Neuronal stem cell (in vitro differentiated cells): ENCODE data around the gene AGO1.

ENCODE experiments used
- DNase-seq: peaks from one replicate; pipeline ENCODE4 v3.0.0-alpha.2; 2013; ENCODE audit warnings: low spot score
- H2AFZ ChIP-seq: one replicate; pipeline ENCODE4 v1.6.1; 2013; ENCODE audit warnings: mild to moderate bottlenecking, low read length, inconsistent platforms
- H2AK5ac ChIP-seq: 2 replicates; pipeline ENCODE4 v1.6.1; 2013; ENCODE audit warnings: low read depth, mild to moderate bottlenecking, inconsistent platforms, low read length, moderate library complexity, mixed read lengths
- H2BK120ac ChIP-seq: 2 replicates; pipeline ENCODE4 v1.6.1; 2013; ENCODE audit warnings: low read depth, mild to moderate bottlenecking, inconsistent platforms, low read length, moderate library complexity, mixed read lengths
- H2BK12ac ChIP-seq: one replicate; pipeline ENCODE4 v1.6.1; 2013; ENCODE audit warnings: low read length, inconsistent platforms
- H2BK15ac ChIP-seq: 2 replicates; pipeline ENCODE4 v1.6.1; 2013; ENCODE audit warnings: mild to moderate bottlenecking, low read length, inconsistent platforms, mixed read lengths
- H2BK5ac ChIP-seq: one replicate; pipeline ENCODE4 v1.6.1; 2013; ENCODE audit warnings: inconsistent platforms, mild to moderate bottlenecking, low read length, moderate library complexity
- H3K14ac ChIP-seq: one replicate; pipeline ENCODE4 v1.6.1; 2013; ENCODE audit warnings: low read length, inconsistent platforms
- H3K18ac ChIP-seq: 2 replicates; pipeline ENCODE4 v1.6.1; 2013; ENCODE audit warnings: low read length, inconsistent platforms
- H3K23ac ChIP-seq: 2 replicates; pipeline ENCODE4 v1.6.1; 2013; ENCODE audit warnings: low read depth, mild to moderate bottlenecking, mixed read lengths, low read length, inconsistent platforms; ENCODE audit not compliant: poor library complexity
- H3K27ac ChIP-seq: replicated peaks from 3 replicates; pipeline ENCODE4 v1.5.1; 2013; ENCODE audit warnings: low read length, inconsistent platforms
- H3K27me3 ChIP-seq, 3 experiments: 2 replicates each; pipeline ENCODE4 v1.6.1; 2013; ENCODE audit warnings: low read length in 3 of 3, mild to moderate bottlenecking in 2 of 3, inconsistent platforms in 1 of 3, low read depth in 1 of 3, mixed read lengths in 1 of 3, moderate library complexity in 1 of 3; ENCODE audit not compliant: control insufficient read depth in 3 of 3, insufficient read depth in 3 of 3
- H3K36me3 ChIP-seq, 2 donors: replicated peaks in 1 of 2; 2 replicates each; pipeline ENCODE4 v1.6.1; 2013; ENCODE audit warnings: low read length in 2 of 2; ENCODE audit not compliant: control insufficient read depth in 2 of 2, insufficient read depth in 2 of 2
- H3K4ac ChIP-seq: 2 replicates; pipeline ENCODE4 v1.6.1; 2013; ENCODE audit warnings: inconsistent platforms, mild to moderate bottlenecking, low read length, moderate library complexity
- H3K4me1 ChIP-seq, 2 donors: 1 replicate in 1 of 2; 2 replicates in 1 of 2; pipeline ENCODE4 v1.6.1; 2013; ENCODE audit warnings: low read length in 2 of 2, low read depth in 1 of 2; ENCODE audit not compliant: control insufficient read depth in 2 of 2, insufficient read depth in 1 of 2
- H3K4me2 ChIP-seq: one replicate; pipeline ENCODE4 v1.6.1; 2013; ENCODE audit warnings: mild to moderate bottlenecking, low read length, inconsistent platforms; ENCODE audit not compliant: insufficient read depth, poor library complexity, severe bottlenecking
- H3K4me3 ChIP-seq, 2 donors: 2 replicates each; pipeline ENCODE4 v1.5.1; 2013; ENCODE audit warnings: low read length in 2 of 2, mild to moderate bottlenecking in 2 of 2, inconsistent platforms in 1 of 2, moderate library complexity in 1 of 2
- H3K79me1 ChIP-seq: one replicate; pipeline ENCODE4 v1.6.1; 2013; ENCODE audit warnings: low read depth, mild to moderate bottlenecking, inconsistent platforms, low read length, moderate library complexity
- H3K9ac ChIP-seq: one replicate; pipeline ENCODE4 v1.6.1; 2013; ENCODE audit warnings: mild to moderate bottlenecking, low read depth, low read length, inconsistent platforms; ENCODE audit not compliant: poor library complexity
- H3K9me3 ChIP-seq, 2 donors: replicated peaks in 1 of 2; 2 replicates each; pipeline versions ENCODE3 to v1.6.1; 2013; ENCODE audit warnings: low read length in 2 of 2, mild to moderate bottlenecking in 2 of 2, inconsistent platforms in 1 of 2, low read depth in 1 of 2, mixed read lengths in 1 of 2, moderate library complexity in 1 of 2; ENCODE audit not compliant: control insufficient read depth in 2 of 2, insufficient read depth in 1 of 2
- H4K8ac ChIP-seq: one replicate; pipeline ENCODE4 v1.6.1; 2013; ENCODE audit warnings: low read depth, mild to moderate bottlenecking, inconsistent platforms, low read length, moderate library complexity
- H4K91ac ChIP-seq: one replicate; pipeline ENCODE4 v1.6.1; 2013; ENCODE audit warnings: low read length, low read depth, mild to moderate bottlenecking, inconsistent platforms; ENCODE audit not compliant: poor library complexity
- WGBS, 2 donors: extraction: QIAGEN DNeasy Blood & Tissue Kit; methylation state at CpG; one replicate each; pipeline ENCODE4 v1.1.7; 2013; ENCODE audit warnings: missing lambda C conversion rate in 2 of 2, mixed read lengths in 1 of 2; ENCODE audit not compliant: insufficient read length in 2 of 2, insufficient replicate concordance in 1 of 2; ENCODE audit errors: extremely low coverage in 2 of 2; 5-methylcytosine and 5-hydroxymethylcytosine counted together

Gene AGO1

DNA sequence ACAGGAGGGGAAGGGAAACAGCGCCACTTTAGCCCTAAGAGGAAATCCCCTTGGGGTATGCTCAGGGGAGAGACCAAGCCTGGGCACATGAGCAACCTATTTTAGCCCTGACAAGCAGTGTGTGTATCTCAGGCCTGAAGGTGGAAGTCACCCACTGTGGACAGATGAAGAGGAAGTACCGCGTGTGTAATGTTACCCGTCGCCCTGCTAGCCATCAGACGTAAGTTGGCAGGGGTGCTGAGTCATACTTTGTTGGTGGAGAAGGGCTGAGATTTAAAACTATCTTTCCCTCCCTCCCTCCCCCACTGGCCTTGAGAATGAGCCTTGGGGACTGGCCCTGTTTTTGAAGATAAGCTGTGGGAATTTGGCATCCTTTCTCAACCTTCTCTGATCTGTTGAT, 11.2 kb downstream of the AGO1 start:
- no peak overlapping the region for H2BK12ac ChIP-seq
- no peak overlapping the region for H2BK5ac ChIP-seq
- peaks cover 26 to 97% of the 10 kb centered on the region in 2 donors for H3K36me3 ChIP-seq
- no peak overlapping the region for H2AK5ac ChIP-seq
- H3K4me2 ChIP-seq = no peak overlapping the region
- H3K4me3 ChIP-seq = no peak overlapping the region
- no peak overlapping the region for H3K18ac ChIP-seq
- no peak overlapping the region for H3K4ac ChIP-seq
- peaks cover 4% of the 10 kb centered on the region for H3K79me1 ChIP-seq
- H4K8ac ChIP-seq = no peak overlapping the region
- H3K27ac ChIP-seq = no peak overlapping the region
- no peak overlapping the region for H3K14ac ChIP-seq
- H3K4me1 ChIP-seq = no peaks in the 10 kb centered on the region
- H3K9me3 ChIP-seq = no peaks in the 10 kb centered on the region
- no peaks in the 10 kb centered on the region for H3K27me3 ChIP-seq
- no CpG with 5 or more reads among the region's 6 CpGs for WGBS, 2 donors
- no peak overlapping the region for H2BK15ac ChIP-seq
- H2BK120ac ChIP-seq = no peak overlapping the region
- no peak overlapping the region for H3K9ac ChIP-seq
- DNase-seq = no peak
- no peak overlapping the region for H3K23ac ChIP-seq
- H2AFZ ChIP-seq = no peak overlapping the region
- H4K91ac ChIP-seq = no peak overlapping the region

- H3K36me3 ChIP-seq = peaks cover 25 to 98% of the 10 kb centered on the region in 2 donors
- H3K4me3 ChIP-seq = no peak overlapping the region
- WGBS, 2 donors = no CpG with 5 or more reads among the region's 1 CpG
- no peak for DNase-seq
- H3K27ac ChIP-seq = no peak overlapping the region
- H2AFZ ChIP-seq = no peak overlapping the region
- no peak overlapping the region for H4K8ac ChIP-seq
- no peak overlapping the region for H3K4me2 ChIP-seq
- H3K14ac ChIP-seq = no peak overlapping the region
- no peak overlapping the region for H3K4ac ChIP-seq
- no peak overlapping the region for H3K9ac ChIP-seq
- no peak overlapping the region for H2BK15ac ChIP-seq
- H3K9me3 ChIP-seq = no peaks in the 10 kb centered on the region
- no peak overlapping the region for H2BK12ac ChIP-seq
- no peak overlapping the region for H2BK5ac ChIP-seq
- no peak overlapping the region for H2AK5ac ChIP-seq
- H3K23ac ChIP-seq = no peak overlapping the region
- H2BK120ac ChIP-seq = no peak overlapping the region
- no peak overlapping the region for H4K91ac ChIP-seq
- H3K79me1 ChIP-seq = peaks cover 2% of the 10 kb centered on the region
- H3K27me3 ChIP-seq = no peaks in the 10 kb centered on the region
- H3K18ac ChIP-seq = no peak overlapping the region
- H3K4me1 ChIP-seq = no peaks in the 10 kb centered on the region
These were observed 11.6 kb downstream of the AGO1 start for GRCh38 chr1:35894656-35895055.

GRCh38 chr1:35899941-35900340, 16.9 kb downstream of the AGO1 start:
- H4K8ac ChIP-seq = no peak overlapping the region
- no peaks in the 10 kb centered on the region for H3K4me1 ChIP-seq
- H3K27ac ChIP-seq = no peak overlapping the region
- H3K9ac ChIP-seq = no peak overlapping the region
- no peak overlapping the region for H3K14ac ChIP-seq
- no peaks in the 10 kb centered on the region for H3K79me1 ChIP-seq
- no peak overlapping the region for H3K4ac ChIP-seq
- no peak overlapping the region for H2BK120ac ChIP-seq
- H3K23ac ChIP-seq = no peak overlapping the region
- no peak overlapping the region for H3K4me3 ChIP-seq
- H3K36me3 ChIP-seq = peaks cover 18 to 93% of the 10 kb centered on the region in 2 donors
- no peaks in the 10 kb centered on the region for H3K27me3 ChIP-seq
- no peak overlapping the region for H3K18ac ChIP-seq
- no peak overlapping the region for H3K4me2 ChIP-seq
- no peak overlapping the region for H2AK5ac ChIP-seq
- DNase-seq = no peak
- H2BK15ac ChIP-seq = no peak overlapping the region
- no peak overlapping the region for H2AFZ ChIP-seq
- no peak overlapping the region for H2BK12ac ChIP-seq
- H2BK5ac ChIP-seq = no peak overlapping the region
- no peaks in the 10 kb centered on the region for H3K9me3 ChIP-seq
- no peak overlapping the region for H4K91ac ChIP-seq

DNA sequence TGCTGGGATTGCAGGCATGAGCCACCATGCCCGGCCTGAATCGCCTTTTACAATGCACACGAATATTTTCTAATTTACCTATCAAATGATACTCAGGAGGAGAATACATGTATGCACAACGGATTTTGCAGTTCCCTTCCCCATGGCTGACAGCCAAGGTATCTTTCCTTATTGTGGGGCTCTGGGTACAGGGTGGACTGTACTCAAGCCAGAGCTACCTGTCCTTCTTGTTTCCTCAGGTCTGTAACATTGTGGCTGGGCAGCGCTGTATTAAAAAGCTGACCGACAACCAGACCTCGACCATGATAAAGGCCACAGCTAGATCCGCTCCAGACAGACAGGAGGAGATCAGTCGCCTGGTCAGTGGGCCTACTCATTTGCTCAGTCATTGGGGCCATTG, 18.2 kb downstream of the AGO1 start:
- Histone ChIP-seq H4K8ac (no peak overlapping the region), H2BK12ac (no peak overlapping the region), H3K9me3 (no peaks in the 10 kb centered on the region), H3K14ac (no peak overlapping the region), H2BK15ac (no peak overlapping the region), H3K4me3 (no peak overlapping the region), H3K4ac (no peak overlapping the region), H2AK5ac (no peak overlapping the region), H3K79me1 (no peaks in the 10 kb centered on the region), H2BK5ac (no peak overlapping the region), H3K27me3 (no peaks in the 10 kb centered on the region), H2BK120ac (no peak overlapping the region), H3K27ac (no peak overlapping the region), H3K36me3 (peaks cover 18 to 95% of the 10 kb centered on the region in 2 donors), H2AFZ (no peak overlapping the region), H3K18ac (no peak overlapping the region), H3K4me2 (no peak overlapping the region), H3K4me1 (no peaks in the 10 kb centered on the region), H3K9ac (no peak overlapping the region), H3K23ac (no peak overlapping the region), H4K91ac (no peak overlapping the region)
- no peak for DNase-seq
- WGBS, 2 donors = no CpG with 5 or more reads among the region's 9 CpGs
